GM21367 (cell line): ENCODE data around the gene COL6A3.

ENCODE experiments used
- ATAC-seq: cut with Tn5 transposase; IDR thresholded peaks from one replicate; pipeline ENCODE4 v1.9.1; 2021; ENCODE audit not compliant: unreplicated experiment

COL6A3 gene

DNA sequence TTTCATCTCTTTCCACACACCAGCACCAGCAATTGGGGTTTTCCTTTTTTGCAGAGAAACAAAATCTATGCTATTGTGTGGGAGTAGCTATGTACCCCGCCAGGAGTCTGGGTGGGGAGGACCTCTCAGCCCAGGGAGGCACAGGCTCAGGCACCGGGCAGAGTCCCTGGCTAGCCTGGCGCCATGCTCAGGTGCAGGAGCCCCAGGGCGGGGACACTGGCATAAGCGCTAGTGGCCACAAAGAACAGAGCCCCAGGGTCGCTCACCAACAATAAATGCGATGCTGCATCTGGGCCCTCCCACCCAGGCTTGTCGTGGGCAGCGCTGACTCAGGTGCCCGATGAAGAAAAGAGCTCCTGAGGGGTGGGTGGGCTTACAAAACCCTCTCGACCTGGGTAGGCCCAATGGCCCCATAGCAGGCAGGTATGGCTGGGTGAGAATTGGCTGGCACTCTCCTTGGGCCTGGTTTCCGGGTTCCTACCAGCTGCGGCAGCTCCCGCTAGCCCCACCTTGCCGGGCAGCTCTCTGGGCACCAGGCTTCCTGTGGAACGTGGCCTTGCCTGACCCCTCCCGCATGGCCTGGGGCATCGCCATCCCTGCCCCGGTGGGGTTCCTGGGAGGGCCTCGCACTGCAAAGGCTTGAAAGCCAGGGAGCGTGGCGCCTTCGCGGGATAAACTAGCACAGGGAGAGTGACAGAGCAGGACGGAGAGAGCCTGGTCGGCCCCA lies 31.8 kb upstream of the COL6A3 start:
- ATAC-seq, result no peak

DNA sequence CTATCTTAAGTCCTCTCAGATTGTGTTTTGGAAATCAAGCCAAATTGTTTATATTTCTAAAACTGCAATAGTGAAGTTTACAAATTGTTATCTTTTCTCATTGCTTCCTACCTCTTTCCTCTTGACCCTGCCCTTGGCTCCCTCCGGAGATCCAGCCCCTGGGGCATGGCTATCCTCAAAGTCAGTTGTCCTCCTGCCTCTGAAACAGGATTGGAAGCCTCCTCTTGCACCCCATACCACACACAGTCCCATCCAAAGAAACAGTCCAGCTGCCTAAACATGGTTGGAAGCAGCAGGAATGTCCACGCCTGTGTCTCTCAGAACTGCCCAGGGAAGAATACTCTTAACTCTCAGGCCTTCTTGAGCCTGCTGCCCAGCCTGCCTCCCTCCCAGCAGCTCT lies 30.1 kb upstream of the COL6A3 start:
- no peak for ATAC-seq

DNA sequence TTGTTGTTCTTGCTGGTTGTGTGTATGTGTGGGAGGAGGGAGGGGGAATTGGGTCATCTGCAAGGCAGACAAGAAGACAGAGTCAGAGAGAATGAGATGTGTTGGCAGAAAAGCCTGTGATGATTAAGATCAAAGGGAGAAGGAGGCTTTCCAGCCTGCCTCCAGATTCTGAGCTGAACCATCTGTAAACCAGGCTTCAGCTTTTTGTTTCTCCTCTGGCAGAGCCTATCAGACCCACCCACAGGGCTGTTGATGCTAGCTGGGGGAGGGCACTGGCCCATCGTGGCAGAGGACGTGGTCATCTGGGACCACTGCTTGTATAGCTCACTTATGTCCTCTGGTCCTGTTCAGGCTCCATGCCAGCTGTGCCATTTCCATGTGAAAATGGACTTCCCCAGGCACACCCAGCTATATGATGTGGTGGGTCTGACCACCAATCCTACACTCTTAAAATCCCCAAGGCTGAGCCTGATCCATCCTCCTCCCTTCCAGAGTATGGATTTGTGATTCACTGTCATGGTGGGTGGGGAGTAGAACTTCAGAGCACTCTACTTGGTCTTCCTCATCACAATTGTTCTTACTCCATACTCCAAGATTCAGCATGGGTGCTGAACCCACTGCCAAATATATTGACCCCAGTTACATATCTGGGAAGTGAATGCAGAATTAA lies 27.8 kb upstream of the COL6A3 start:
- ATAC-seq, result no peak

DNA sequence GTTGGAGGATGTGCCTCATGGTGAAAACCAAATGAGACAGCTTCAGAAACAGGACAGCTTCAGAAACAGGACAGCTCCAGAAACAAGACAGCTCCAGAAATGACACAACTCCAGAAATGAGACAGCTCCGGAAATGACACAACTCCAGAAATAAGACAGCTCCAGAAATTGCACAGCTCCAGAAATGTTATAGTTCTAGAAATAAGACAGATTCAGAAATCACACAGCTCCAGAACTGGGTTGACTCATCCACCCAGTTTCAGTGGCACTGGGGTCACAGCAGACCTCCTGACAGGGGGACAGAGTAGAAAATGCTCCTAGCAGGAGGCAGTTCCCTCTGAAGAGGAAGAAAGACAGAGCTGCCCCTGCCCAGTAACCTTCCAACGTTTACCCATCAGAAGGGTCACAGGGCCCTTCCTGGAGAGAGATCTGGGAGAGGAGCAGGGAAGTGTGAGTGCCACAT lies 26.9 kb upstream of the COL6A3 start:
- no peak for ATAC-seq

DNA sequence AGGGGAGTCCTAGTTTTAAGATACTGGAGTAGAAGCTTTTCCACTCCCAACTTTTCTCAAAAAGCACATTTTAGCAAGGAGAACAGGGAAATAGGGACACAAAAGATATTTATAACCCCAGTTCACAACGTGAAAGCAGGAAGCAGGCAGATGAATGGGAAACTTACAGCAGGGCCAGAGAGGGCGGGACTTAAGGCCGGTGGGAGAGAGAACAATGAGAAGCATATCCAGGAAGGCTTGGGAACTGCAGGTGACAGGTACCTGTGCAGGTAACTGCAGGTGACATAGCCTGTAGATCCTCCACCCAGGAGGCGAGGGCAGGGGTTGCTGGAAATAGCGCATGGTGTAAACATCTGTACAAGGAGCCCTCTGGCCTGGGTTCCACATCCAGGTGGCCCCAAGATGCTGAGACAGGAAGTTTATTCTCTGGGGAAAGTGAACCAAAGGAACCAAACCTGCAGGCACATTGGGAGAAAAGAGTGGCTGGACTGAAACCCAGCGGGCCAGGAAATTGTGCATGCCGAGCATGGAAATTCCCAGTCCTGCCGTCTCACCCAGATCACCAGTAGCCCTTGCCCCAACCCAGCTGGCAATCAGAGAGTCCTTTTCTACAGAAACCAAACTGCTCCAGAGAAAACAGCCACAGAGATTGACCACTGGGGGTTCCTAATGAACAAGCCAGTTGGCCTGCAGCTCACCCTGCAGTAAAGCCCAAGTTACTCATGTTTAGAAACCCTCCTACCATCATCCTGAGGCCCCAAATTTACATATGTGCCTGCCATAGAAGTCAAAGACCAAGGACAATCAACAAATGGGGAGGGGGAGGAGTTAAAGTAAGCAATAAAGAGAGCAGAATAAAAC lies 24.3 kb upstream of the COL6A3 start:
- no peak for ATAC-seq

DNA sequence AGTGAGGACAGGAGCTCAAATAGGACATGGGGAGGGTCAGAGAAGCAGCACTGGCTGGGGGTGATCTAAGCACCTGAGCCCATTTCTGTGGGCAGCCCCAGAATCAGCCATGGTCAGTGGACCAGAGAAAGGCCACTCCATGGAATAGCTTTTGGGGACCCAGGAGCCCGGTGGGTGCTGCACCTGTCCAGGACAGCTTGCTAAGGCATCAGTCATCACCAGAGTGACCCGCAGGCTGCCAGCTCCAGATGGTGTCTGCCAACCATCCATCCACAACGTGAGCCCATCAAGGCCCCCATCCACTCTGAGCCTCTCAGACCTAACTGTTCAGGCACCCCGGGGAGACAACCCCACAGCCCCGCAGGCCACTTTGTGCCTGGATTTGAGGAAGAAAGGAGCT lies 23.6 kb upstream of the COL6A3 start:
- ATAC-seq, result no peak

DNA sequence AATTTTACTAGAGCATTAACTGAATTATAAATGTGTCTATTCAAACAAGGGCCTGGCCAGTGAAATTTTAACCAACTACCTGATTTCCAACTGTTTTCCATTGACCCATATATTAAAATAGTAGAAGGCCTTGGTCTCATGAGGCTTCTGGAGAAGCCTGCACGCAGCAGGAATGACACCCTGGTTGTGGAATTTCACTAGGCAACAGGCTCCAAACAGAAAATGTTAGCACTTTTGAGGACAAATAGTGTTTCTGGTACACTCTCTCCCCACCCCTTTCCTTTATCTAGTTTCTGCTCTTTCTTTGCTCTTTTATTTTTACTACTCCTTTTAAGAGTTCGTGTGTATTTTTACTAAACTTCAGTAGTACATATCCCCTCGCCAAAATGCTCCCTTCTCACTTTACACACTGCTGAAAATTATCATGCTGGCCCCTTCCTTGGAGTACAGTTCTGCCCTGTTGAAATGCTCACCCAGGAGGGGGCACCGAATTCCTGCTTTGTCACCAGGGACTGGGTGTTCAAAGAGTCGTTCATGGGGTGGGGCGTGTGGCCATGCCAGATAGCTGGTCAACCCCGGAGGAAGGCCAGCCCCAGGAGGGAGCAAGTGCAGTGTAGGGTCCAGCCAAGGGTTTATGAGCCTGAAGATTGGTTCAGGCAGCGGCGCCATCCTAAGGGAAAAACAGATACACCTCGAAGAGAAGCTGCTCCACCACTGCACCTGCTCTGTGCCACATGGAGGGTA lies 22.1 kb upstream of the COL6A3 start:
- no peak for ATAC-seq

DNA sequence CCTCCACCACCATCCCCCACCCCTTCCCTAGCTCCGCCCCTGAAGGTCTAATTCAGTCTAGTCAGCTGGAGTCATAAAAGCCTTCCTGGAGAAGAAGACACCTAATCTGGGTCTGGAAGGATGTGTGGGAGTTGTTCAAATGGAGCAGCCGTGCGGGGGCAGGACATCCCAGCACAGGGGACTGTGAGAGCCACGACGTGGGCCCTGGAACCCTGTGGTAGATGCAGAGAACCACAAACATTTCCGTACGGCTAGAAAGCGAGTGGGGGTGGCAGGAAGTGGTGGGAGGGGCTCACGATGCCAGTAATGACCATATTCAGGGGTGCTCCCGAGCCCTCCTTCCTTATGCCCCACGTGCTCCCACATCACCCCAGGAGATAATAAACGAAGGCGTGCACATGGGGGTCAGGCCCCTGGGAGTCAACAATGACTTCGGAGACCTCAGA lies 20.9 kb upstream of the COL6A3 start:
- ATAC-seq, result peak; percentile 72

DNA sequence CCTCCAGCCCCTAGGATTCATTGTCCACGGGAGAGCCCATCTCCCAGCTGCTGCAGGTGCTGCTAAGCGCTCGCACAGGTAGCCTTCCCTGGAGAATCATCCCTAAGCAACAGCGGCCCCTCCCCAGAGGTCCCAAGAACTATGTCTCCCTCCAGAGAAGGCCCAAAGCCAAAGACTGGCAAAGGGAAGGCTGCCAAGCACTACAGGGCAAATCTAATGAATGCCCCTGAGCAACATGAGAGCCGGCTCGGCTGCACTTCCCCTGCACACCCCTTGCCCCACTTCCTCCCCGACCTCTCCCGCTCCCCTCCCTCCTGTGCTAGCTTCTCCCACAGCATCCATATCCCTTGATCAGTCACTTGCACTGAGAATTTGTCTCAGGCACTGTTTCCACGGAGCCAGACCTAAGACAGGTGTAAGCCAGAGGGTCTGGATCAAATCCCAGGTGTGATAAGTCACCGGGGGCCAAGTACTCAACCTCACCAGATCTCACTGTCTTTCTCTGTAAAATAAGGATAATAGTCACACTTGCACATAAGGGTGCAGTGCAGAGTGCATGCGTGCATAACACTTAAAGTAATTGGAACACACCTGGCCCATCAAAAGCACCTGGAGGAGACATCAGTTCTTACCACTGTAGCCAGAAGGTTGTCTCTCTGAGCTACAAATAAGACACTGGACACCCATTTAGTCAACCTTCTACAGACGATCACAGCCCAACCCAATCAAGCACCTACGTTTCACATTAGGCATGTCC lies 20.1 kb upstream of the COL6A3 start:
- no peak for ATAC-seq

DNA sequence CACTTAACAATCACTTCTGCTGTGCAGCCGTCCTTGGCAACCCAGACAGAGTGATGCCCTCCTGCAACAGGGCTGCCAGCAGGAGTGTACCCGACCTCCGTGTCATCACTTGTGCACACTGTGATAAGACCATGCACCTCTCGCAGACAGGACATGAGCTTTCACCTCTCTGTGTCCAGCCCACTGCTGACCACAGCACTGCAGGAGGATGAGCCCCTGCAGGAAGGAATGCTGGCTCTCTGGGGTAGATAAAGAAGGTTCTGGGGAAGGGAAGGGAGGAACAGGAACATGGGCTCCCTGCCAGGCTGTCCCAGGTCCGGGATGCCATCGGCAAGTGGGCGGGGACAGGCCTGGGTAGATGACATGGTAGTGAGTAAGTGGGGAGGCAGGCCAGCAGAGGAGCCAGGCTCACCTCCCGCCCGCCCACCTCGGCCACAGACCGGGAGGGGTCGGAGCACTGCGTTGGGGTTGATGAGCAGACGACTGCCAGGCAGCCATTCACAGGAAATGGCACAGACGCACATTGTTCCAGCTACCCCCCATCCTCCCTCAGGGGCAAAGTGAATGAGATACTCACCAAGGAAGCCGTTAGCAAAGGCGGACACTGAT lies 18.6 kb upstream of the COL6A3 start:
- ATAC-seq, result no peak

DNA sequence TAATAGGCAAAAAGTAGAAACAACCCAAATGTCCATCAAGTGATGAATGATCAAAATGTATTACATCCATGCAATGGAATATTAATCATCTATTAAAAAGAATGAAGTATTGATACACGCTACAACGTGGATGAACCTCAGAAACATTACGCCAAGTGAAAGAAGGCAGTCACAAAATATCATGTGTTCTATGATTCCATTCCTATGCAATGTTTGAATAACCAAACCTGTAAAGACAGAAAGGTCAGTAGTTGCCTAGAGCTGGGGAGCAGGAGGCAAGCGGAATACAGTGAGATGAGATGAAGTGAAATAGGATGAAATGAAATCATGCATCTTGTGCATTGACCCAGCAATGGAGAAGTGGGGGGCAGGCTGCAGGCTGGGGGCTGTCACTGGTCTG lies 17.9 kb upstream of the COL6A3 start:
- no peak for ATAC-seq

DNA sequence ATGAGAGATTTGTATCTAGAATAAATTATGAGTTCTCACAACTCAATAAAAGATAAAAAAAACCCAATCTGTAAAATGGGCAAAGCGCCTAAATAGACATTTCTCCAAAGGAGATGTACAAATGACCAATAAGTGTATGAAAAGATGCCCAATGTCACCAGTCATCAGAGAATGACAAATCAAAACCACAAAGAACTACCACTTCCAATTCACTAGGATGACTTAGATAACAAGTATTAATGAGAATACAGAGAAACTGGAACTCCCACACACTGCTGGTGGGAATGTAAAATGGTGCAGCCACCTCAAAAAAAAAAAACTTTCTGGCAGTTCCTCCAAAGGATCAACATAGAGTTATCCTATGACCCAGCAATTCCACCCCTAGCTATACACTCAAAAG lies 17.4 kb upstream of the COL6A3 start:
- no peak for ATAC-seq

DNA sequence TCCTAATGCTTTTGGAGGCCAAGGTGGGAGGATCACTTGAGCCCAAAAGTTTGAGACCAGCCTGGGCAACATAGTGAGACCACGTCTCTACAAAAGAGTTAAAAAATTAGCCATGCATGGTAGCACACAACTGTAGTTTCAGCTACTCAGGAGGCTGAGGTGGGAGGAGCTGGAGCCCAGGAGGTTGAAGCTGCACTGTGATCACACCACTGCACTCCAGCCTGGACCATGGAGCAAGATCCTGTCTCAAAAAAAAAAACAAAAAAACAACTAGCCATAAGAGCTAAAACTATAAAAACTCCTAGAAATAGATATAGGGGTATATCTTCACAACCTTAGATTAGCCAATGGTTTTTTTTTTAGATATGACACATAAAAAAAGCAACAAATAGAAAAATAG lies 16.9 kb upstream of the COL6A3 start:
- no peak for ATAC-seq

DNA sequence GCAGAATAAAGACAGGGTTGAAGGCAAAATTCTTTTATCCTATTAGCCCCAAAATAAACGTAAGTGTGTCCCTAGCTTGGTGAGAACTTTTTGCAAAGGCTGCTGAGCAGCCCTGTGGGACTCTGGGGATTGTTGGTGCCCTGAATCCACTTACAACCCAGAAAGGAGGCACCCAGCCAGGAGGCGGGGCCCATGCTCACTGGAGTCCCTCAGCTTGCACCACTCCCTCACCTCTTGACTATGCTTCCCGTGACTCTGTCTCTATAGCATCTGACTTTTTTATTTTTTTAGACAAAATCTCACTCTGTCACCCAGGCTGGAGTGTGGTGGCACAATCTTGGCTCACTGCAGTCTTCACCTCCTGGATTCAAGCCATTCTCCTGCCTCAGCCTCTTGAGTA lies 15.8 kb upstream of the COL6A3 start:
- ATAC-seq, result no peak

DNA sequence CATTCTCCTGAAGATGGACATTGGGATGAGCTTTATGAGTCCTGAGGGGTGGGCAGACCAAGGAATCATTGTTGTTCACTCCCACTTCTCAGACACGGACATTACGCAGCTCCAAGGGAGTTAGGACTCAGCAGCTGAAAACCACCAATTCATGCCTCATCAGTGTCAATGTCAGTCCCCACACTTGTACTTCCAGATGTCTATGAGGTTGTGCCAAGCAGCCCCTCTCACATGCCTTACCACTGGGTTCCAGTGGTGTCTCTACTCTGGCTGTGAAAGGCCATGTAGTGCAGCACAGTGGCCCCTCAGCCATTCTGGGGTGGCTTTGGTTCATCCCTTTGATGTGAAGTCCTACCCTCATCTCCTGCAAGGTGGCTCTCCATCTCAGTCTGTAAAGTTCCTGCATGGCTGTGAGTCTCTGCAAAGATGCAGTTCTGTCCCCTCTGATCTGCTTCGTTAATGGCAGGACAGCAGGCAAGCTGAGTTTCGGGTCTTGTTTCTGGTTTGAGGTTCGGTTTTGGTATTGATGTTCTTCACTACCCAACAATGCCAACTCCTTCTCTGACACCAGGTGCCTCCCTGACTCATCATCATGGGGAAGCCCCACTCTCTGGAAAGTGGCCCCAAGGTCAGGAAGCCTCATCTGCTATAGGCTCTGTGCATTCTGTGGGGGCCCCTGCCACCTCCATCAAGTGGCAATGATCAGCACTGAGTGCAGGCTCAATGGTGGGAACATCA lies 14.0 kb upstream of the COL6A3 start:
- ATAC-seq, result peak; percentile 57

DNA sequence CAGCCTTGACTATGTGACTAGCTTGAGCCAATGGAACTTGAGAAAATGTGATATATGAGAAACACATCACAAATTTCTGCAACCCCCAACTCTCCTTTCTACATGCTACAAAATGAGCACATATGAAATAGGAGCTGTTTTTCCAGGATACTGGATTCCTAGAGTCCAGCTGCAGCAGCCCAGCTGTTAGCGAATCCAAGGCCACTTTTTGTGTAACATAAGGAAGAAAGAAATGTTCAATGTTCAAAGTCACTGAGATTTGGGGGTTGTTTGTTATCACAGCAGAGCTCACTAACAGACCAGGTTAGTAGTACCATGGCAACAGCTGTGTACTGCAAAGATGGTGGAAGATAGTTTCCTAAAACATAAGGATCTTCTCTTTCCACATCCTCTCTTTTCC lies 12.6 kb upstream of the COL6A3 start:
- no peak for ATAC-seq

DNA sequence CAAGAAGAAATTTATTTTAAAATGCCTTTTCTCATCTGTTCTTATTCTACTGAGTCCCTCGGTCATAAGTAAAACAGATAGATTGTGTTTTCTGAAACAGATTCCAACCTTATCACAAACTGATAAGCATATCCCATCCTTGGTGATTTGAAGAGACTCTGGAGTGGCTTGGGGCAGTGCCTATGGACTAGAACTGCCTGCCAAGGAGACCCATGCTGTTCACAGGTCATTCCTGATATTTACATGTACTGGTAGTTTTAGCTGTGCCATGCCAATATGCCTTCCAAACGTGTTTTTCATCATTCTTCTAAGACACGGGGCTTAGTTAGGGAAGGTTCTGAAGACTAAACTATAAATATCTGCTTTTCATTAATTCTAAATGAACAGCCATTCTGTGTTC lies 11.4 kb upstream of the COL6A3 start:
- ATAC-seq, result no peak

DNA sequence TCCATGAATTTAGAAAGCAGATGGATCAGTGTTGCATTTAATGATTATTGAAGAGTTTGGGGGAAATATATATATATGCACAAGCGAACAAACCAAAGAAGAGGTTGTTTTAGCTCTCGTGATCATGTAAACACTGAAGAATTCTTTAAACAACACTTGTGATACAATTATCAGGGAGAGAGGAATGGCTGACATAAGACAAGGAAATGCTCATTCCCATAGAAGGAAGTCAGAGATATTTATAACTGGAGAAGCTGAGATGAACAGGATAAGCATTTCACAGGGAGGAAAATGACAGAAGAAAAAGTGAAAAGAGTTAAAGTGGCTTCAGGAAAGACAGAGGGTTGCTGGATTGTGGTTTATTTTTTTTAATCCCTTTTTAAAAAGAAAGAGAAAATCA lies 10.6 kb upstream of the COL6A3 start:
- no peak for ATAC-seq

DNA sequence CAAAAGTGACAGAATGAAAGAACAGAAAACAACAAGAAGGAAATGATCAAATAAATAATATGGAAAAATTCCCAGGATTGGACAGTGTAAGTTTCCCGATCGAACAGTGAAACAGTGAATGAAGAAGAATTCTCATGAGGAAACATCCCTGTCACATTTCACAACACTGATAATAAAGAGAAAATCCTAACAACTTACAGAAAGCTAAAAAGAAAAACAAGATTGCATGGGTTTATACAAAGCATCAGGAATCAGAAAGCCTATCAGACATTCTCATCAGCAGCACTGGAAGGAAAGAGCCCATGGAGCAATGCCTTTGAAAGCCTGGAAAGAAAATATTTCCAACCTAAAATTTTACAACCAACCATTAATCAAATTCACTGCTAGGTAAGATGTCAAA lies 9.9 kb upstream of the COL6A3 start:
- ATAC-seq, result no peak
